ENCODE measurements around the gene TEKT5.
"Not testable (repeated sequence)": the region's sequence is repeated elsewhere in the genome, so short reads cannot be mapped to it uniquely, and the experiment has no call there.

TEKT5 gene

GRCh38 chr16:10657925-10658324 is 36.8 kb downstream of the TEKT5 start:
- no peak for DNase-seq

DNA sequence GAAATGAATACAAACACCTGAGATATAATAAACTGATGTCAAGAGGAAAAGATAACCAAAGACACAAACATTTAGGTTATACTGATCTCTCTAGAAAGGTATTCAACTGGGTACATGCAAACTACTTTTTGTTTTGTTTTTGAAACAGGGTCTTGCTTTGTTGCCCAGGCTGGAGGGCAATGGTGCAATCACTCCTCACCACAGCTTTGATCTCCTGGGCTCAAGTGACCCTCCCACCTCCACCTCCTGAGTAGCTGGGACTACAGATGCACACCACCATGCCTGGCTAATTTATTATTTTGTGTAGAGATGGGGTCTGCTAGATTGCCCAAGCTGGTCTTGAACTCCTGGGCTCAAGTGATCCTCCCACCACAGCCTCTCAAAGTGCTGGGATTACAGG is 38.1 kb downstream of the TEKT5 start:
- DNase-seq = no peak

DNA sequence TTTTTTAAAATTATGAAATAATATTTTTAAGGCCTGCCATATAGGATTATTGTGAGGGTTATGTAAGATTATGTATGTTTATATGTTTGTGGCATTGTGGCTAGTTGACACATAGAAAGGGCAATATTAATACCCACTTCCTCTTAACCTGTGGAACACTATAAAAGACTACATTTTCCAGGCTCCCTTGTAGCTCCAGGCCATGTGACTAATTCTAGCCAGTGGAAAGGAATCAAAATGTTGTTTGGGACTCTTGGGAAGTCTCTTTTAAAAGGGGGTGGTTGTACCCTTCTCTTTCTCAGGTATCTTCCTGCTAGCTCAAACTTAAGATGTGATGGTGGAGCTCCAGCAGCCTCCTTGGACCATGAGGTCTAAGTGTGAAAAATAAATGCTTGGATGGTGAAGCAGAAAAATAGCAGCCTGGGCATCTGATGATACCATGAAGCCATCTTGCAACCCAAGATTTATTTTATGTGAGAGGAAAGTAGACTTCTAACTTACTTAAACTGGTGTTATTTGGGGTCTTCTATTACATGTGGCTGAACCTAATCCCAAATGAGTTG is 39.2 kb downstream of the TEKT5 start:
- DNase-seq = no peak

GRCh38 chr16:10654592-10655414 is 39.9 kb downstream of the TEKT5 start:
- DNase-seq = no peak

DNA sequence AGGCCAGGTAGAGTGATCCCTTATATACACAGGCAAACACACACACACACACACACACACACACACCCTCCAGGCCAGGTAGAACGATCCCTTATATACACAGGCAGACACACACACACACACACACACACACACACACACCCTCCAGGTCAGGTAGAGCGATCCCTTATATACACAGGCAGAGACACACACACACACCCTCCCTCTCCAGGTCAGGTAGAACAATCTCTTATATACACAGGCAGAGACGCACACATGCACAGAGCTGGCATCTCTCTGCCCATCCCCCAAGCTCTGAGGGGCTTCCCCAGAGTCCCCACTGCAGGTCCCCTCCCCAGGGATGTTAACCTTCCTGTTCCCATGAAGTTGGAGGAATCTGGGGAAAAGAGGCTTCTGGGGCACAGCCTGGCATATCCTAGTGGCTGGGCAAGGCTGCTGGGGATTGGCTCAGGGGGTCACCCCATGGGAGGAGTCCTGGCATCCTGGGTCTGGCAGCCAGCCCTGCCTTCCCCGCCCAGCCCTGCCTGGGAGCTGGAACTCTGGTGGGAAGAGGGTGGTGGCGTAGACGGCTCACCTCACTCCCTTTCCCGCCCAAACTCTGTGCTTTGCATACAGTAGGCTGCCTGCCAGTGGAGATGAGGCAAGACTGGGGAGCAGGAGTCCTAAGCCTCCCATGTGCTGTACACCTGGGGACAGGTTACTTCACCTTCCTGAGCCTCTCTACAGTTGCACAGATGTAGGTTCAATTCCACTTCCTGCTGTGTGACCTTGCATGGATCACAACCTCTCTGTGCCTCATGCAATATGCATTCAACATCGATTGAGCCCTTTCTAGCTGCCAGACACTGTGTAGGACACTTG is 41.8 kb downstream of the TEKT5 start:
- DNase-seq = no peak

DNA sequence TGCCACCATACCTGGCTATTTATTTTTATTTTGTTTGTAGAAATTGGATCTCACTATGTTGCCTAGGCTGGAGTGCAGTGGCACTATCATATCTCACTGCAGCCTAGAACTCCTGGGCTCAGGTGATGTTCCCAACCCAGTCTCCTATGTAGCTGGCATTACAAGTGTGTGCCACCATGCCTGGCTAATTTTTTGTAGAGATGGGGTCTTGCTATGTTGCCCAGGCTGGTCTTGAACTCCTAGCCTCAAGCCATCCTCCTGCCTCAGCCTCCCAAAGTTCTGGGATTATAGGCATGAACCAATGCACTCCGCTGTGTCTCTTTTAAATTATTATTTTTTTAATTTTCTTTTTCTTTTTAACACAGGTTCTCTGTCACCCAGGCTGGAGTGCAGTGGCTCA is 45.6 kb downstream of the TEKT5 start:
- not testable (repeated sequence) for DNase-seq

DNA sequence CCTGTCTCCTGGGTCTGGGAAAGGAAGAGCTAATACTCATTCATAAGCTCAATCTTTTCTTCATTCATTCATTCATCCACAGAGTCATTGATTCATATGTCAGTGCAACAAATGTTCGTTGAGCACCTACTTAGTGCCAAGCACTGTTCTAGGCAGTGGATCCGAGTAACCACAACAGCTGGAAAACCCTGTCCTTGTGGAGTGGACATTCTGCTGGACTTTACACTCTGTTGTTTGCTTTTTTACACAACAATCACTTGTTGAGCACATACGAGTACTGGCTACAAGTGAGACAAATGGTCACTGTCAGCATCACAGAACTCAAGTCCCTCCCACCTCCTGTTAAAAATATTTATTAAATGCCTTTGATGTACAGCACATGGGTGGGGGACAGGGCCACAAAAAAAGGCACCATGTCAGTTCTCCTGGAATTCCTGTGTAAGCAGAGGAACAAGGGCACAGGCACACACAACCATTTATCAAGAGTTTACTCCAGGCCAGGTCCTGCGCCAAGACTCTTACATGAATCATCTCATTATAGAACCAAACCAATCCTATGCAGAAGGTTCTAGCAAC is 46.9 kb downstream of the TEKT5 start:
- DNase-seq = no peak

DNA sequence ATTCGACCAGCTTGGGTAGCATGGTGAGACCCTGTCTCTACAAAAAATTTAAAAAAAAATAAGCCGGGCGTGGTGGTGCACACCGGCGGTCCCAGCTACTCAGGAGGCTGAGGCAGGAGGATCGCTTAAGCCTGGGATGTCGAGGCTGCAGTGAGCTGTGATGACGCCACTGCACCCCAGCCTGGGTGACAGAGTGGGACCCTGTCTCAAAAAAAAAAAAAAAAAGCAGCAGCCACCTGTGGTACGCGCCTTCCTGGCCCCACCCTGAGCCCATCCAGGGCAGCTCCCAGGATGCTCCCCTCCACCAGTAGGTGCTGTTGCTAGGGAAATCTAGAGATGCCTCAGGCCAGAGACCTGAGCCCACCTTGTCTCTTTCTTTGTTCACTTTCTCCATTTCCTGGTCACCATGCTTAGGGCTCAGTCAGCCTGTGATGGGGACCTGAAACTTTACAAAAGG is 47.4 kb downstream of the TEKT5 start:
- no peak for DNase-seq

- no peak for DNase-seq
These were observed 48.0 kb downstream of the TEKT5 start for GRCh38 chr16:10646581-10647263.

DNA sequence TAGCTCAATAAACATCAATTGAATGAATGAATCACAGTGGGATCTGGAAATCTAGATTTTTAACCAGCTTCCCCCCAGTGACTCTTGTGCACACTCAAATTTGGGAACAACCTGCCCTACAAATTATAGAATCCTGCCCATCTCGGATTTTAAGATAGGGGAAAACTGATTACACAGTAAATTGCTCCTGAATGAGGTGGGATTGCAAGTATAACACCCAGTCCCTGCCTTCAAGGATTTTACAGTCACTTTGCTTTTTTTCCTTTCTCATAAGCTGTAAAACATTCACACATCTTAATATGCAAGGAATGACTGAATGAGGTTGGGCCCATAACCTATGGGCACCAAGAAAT is 48.5 kb downstream of the TEKT5 start:
- no peak for DNase-seq

DNA sequence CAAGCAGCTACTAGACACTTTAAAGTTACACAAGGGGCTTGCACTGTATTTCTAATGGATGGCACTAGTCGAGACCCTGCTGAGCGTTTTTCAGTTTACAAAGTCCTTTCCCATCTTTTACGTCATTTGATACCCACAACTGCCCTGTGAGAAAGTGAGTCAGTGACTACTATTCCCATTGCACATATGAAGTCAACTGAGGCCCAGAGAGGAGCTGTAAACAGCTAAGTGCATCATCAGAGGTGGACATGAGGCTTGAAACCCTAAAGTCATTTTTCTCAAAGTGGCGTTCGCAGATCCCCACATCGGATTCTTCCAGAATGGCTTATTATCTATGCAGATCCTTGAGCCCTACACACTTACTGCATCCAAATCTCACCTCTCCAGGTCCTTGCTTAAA is 50.6 kb downstream of the TEKT5 start:
- DNase-seq = no peak

- DNase-seq = no peak
These were observed 51.8 kb downstream of the TEKT5 start for GRCh38 chr16:10642964-10643363.

DNA sequence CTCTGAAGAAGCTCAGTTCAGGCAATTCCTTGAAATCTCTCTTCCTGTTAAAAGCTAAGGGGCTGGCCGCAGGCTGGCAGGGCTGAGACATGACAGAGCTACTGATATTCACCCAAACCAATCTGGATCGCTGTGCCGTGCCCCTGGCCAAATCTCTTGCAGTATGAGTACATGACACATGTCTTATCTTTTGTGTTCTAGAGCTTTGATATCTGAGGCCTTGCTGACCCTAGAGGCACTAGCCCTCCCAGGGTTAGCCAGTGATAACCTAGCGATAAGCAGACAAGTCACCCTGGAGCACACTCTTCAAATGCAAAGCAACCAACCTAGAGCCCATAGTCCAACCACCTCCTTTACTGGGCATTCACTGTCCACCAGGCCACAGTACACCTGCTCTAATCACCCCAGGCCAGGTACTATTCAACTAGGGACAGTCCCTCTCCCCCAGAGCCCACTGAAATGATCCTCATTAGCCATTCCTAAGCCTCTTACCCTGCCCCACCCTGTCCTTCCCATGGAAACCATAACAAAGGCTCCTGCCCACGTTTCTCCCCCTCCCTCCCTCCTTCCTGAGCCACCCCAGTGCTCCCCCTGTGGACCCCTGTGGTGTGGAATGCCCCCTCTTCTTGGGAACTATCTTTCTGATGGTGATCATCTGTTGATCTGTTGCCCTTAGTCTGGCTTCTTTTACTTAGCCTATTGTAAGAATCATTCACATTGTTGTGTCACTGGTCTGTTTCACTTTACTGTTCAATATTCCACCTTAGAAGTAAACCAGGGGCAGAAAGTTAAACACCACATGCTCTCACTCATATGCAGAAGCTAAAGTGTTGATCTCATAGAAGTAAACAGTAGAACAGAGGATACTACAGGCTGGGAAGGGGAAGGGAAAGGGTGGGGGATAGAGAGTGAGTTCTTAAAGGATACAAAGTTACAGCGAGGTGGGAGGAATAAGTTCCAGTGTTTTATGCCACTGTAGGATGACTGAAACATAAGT is 52.5 kb downstream of the TEKT5 start:
- no peak for DNase-seq

- DNase-seq = no peak
These were observed 53.2 kb downstream of the TEKT5 start for GRCh38 chr16:10641555-10641952.

- DNase-seq = no peak
These were observed 53.8 kb downstream of the TEKT5 start for GRCh38 chr16:10640934-10641333.

- no peak for DNase-seq
These were observed 56.6 kb downstream of the TEKT5 start for GRCh38 chr16:10638101-10638500.

DNA sequence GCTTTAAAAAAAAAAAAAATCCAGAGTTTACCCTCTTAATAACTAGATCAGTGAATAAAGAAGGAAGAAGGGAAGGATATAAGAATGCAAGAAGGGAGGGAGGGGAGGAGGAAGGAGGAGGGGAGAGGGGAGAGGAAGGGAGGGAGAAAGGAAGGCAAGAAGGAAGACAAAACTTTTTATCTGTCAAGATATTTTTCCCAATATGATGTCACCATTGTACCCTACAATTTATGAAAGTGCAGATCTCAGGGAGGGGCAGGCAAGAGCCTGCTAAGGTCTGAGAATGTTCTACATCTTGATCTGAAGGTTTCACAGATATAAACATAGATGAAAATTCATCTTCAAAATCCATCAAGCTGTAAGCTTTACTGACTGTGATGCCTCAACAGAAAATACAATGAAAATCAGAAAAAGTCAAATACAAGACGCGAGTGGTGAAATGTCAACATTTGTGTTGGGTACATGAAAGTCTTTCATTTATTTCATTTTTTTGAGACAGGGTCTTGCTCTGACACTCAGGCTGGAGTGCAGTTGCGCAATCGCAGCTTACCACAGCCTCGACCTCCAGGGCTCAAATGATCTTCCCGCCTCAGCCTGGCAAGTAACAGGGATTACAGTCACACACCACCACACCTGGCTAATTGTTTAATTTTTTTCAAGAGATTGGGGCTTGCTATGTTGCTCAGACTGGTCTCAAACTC is 57.2 kb downstream of the TEKT5 start:
- DNase-seq = no peak

- no peak for DNase-seq
These were observed 59.2 kb downstream of the TEKT5 start for GRCh38 chr16:10635365-10636021.

DNA sequence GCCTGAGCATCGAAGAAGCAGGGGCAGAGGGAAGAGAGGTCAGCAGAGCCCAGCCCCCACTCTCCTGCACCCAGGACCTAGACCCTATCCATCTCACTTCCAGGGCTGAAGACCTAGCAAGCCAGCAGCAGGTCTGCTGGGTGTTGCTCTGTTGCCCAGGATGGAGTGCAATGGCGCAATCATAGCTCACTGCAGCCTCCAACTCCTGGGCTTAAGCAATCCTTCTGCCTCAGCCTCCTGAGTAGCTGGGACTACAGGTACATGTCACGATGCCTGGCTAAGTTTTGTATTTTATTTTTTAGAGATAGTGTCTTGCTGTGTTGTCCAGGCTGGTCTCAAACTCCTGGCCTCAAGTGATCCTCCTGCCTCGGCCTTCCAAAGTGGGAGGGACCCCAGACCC is 61.3 kb downstream of the TEKT5 start:
- not testable (repeated sequence) for DNase-seq

GRCh38 chr16:10631886-10632285 is 62.8 kb downstream of the TEKT5 start:
- no peak for DNase-seq
